ENCODE data around the gene OLFM3.

Gene OLFM3

GRCh38 chr1:101826416-101826815 is 170.3 kb downstream of the OLFM3 start:
- no peaks in the 10 kb centered on the region for H3K27me3 ChIP-seq (ENCODE audit: control insufficient read depth, insufficient read depth, low read length)
- H3K4me3 ChIP-seq (ENCODE audit: low read length), result no peak overlapping the region
- H3K27ac ChIP-seq (ENCODE audit: low read depth, low read length), result no peak overlapping the region
- no peaks in the 10 kb centered on the region for H3K4me1 ChIP-seq (ENCODE audit: control insufficient read depth, insufficient read depth, low read length)
- H3K36me3 ChIP-seq (ENCODE audit: control insufficient read depth, insufficient read depth, low read length), result no peaks in the 10 kb centered on the region
- H3K9ac ChIP-seq (ENCODE audit: low read length), result no peak overlapping the region

DNA sequence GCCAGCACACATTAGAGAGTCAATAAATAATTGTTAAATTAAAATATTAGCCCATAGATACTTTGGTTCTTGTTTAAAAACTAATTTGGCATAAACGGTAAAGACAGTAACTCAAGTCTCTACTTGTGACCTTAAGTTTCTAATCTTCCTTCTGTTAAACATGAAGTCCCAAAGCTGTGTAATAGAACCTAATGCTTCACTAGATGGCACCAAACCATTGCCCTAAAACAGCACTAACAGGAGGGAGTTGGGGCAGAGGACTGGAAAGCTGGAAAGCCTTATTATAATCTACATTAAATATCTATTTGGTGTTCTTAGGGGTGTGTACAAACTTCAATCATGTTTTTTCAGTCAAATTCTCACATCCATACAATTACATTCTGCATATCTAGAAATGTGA is 176.7 kb downstream of the OLFM3 start:
- Histone ChIP-seq H3K4me3 (ENCODE audit: low read length) (no peak overlapping the region), H3K27me3 (ENCODE audit: control insufficient read depth, insufficient read depth, low read length) (no peaks in the 10 kb centered on the region)

DNA sequence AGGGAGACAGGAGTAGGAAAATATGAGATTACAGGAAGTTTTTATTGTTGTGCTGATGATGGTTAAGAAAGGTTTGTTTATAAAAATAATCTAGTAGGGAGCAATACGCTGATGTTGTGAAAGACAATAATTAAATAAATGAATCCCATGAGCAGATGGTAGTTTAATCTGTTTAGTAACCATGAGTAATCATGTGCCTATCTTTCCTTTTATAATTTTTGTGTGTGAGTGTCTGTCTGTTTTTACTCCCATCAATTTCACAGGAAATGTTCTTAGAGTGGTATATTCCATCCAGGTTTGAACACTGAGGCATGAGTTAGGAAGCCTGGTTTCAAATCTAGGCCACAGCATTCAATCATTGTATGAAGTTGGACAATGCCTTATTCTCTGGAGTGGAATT is 180.5 kb downstream of the OLFM3 start:
- Histone ChIP-seq H3K27ac (ENCODE audit: low read depth, low read length) (no peak overlapping the region), H3K4me1 (ENCODE audit: control insufficient read depth, insufficient read depth, low read length) (no peaks in the 10 kb centered on the region), H3K36me3 (ENCODE audit: control insufficient read depth, insufficient read depth, low read length) (no peaks in the 10 kb centered on the region), H3K27me3 (ENCODE audit: control insufficient read depth, insufficient read depth, low read length) (no peaks in the 10 kb centered on the region), H3K9ac (ENCODE audit: low read length) (no peak overlapping the region), H3K4me3 (ENCODE audit: low read length) (no peak overlapping the region)

More for the DNA sequence above, 176.7 kb downstream of the OLFM3 start:
- no peaks in the 10 kb centered on the region for H3K4me1 ChIP-seq (ENCODE audit: control insufficient read depth, insufficient read depth, low read length)
- H3K27ac ChIP-seq (ENCODE audit: low read depth, low read length), result no peak overlapping the region
- no peak overlapping the region for H3K9ac ChIP-seq (ENCODE audit: low read length)
- no peaks in the 10 kb centered on the region for H3K36me3 ChIP-seq (ENCODE audit: control insufficient read depth, insufficient read depth, low read length)

DNA sequence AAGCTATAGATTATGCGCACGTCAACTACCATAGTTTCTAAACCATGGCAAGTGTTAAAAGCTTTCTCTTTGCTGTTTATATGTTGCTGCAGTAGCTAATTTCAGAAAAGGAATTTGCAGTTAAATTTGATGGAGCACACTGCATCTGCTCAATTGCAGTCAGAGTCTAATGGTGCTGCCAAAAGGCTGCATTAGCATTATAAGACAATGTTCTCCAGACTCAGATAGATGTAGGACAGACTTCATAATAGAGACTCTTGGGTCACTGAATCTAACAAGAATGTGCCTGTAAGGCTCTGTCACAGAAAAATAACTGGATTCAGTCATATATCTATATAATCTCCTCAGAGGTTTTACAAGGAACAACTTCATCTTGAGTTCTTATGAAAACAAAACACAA is 198.3 kb downstream of the OLFM3 start:
- Histone ChIP-seq H3K27ac (ENCODE audit: low read depth, low read length) (no peak overlapping the region), H3K4me1 (ENCODE audit: control insufficient read depth, insufficient read depth, low read length) (no peaks in the 10 kb centered on the region), H3K9ac (ENCODE audit: low read length) (no peak overlapping the region), H3K27me3 (ENCODE audit: control insufficient read depth, insufficient read depth, low read length) (no peaks in the 10 kb centered on the region), H3K36me3 (ENCODE audit: control insufficient read depth, insufficient read depth, low read length) (no peaks in the 10 kb centered on the region), H3K4me3 (ENCODE audit: low read length) (no peak overlapping the region)

DNA sequence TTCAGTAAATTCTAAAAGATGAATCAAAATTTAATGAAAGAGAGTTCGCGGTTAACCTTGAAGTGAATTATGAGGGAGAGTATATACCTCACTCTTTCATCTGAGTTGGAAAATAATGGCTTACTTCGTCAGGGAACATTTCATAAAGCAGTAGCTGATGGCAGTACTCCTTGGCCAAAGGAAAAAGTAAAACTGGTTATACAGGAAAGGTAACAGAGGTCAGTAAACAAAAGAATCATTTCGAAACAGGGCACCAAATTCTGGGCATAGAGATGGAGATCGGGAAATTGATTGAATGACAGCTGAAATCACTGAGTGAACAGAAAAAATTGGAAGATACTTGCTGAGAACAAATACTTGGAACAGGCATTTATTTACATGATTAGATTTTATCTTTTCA is 199.0 kb downstream of the OLFM3 start:
- Histone ChIP-seq H3K9ac (ENCODE audit: low read length) (no peak overlapping the region), H3K4me1 (ENCODE audit: control insufficient read depth, insufficient read depth, low read length) (no peaks in the 10 kb centered on the region), H3K27ac (ENCODE audit: low read depth, low read length) (no peak overlapping the region), H3K36me3 (ENCODE audit: control insufficient read depth, insufficient read depth, low read length) (no peaks in the 10 kb centered on the region), H3K4me3 (ENCODE audit: low read length) (no peak overlapping the region), H3K27me3 (ENCODE audit: control insufficient read depth, insufficient read depth, low read length) (no peaks in the 10 kb centered on the region)

- Histone ChIP-seq H3K9ac (ENCODE audit: low read length) (no peak overlapping the region), H3K27ac (ENCODE audit: low read depth, low read length) (no peak overlapping the region)
Measured at GRCh38 chr1:101781201-101781831, 215.4 kb downstream of the OLFM3 start.

GRCh38 chr1:101769520-101769919 is 227.2 kb downstream of the OLFM3 start:
- Histone ChIP-seq H3K27me3 (ENCODE audit: control insufficient read depth, insufficient read depth, low read length) (no peaks in the 10 kb centered on the region), H3K36me3 (ENCODE audit: control insufficient read depth, insufficient read depth, low read length) (no peaks in the 10 kb centered on the region), H3K27ac (ENCODE audit: low read depth, low read length) (no peak overlapping the region), H3K4me1 (ENCODE audit: control insufficient read depth, insufficient read depth, low read length) (no peaks in the 10 kb centered on the region), H3K4me3 (ENCODE audit: low read length) (no peak overlapping the region), H3K9ac (ENCODE audit: low read length) (no peak overlapping the region)

More at GRCh38 chr1:101781201-101781831, 215.4 kb downstream of the OLFM3 start:
- Histone ChIP-seq H3K4me3 (ENCODE audit: low read length) (no peak overlapping the region), H3K36me3 (ENCODE audit: control insufficient read depth, insufficient read depth, low read length) (no peaks in the 10 kb centered on the region), H3K27me3 (ENCODE audit: control insufficient read depth, insufficient read depth, low read length) (no peaks in the 10 kb centered on the region), H3K4me1 (ENCODE audit: control insufficient read depth, insufficient read depth, low read length) (no peaks in the 10 kb centered on the region)

GRCh38 chr1:101757985-101758384 is 238.7 kb downstream of the OLFM3 start:
- no peaks in the 10 kb centered on the region for H3K36me3 ChIP-seq (ENCODE audit: control insufficient read depth, insufficient read depth, low read length)
- no peaks in the 10 kb centered on the region for H3K27me3 ChIP-seq (ENCODE audit: control insufficient read depth, insufficient read depth, low read length)
- H3K27ac ChIP-seq (ENCODE audit: low read depth, low read length), result no peak overlapping the region
- H3K9ac ChIP-seq (ENCODE audit: low read length), result no peak overlapping the region
- no peak overlapping the region for H3K4me3 ChIP-seq (ENCODE audit: low read length)
- no peaks in the 10 kb centered on the region for H3K4me1 ChIP-seq (ENCODE audit: control insufficient read depth, insufficient read depth, low read length)

DNA sequence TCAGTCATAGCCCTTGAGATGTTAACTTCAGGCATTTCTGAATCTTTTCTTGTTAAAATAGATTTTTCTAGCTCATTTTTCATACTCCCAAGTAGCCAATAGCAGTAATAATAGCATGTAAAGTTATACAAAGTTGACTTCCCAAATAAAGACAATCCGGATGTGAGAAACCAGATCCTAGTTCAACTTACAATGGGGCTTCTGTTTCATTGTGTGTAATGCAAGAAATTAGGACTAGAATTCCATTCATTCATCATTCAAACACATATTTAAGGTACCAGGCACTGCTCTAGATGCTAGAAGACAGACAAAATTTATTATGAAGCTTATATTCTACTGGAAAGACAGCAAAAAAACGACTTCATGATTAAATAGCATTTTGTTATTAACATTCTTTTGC is 240.3 kb downstream of the OLFM3 start:
- Histone ChIP-seq H3K4me3 (ENCODE audit: low read length) (no peak overlapping the region), H3K27ac (ENCODE audit: low read depth, low read length) (no peak overlapping the region), H3K36me3 (ENCODE audit: control insufficient read depth, insufficient read depth, low read length) (no peaks in the 10 kb centered on the region), H3K9ac (ENCODE audit: low read length) (no peak overlapping the region), H3K27me3 (ENCODE audit: control insufficient read depth, insufficient read depth, low read length) (no peaks in the 10 kb centered on the region), H3K4me1 (ENCODE audit: control insufficient read depth, insufficient read depth, low read length) (no peaks in the 10 kb centered on the region)
